ENCODE measurements around the gene CCDC27.

CCDC27 gene

DNA sequence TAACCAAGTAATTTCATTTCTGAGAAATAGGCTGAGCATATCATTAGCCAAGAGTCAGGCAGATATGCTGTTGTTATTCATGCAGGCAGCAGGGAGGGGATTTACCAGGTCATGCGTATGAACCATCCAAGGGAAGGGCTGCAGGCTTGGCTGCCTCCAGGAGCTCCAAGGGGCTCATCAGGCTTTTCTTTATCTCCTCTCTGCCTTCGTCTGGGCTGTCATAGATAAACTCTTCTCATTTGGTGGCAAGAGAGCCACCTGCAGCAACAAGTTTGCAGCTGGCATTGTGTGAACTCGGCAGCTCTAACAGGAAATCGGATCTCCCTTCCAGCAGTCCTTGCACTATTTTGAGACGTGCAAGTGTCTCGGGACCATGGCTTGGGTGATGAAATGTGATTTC is 7.5 kb downstream of the CCDC27 start:
- no peak for DNase-seq (ENCODE audit: low read depth)

DNA sequence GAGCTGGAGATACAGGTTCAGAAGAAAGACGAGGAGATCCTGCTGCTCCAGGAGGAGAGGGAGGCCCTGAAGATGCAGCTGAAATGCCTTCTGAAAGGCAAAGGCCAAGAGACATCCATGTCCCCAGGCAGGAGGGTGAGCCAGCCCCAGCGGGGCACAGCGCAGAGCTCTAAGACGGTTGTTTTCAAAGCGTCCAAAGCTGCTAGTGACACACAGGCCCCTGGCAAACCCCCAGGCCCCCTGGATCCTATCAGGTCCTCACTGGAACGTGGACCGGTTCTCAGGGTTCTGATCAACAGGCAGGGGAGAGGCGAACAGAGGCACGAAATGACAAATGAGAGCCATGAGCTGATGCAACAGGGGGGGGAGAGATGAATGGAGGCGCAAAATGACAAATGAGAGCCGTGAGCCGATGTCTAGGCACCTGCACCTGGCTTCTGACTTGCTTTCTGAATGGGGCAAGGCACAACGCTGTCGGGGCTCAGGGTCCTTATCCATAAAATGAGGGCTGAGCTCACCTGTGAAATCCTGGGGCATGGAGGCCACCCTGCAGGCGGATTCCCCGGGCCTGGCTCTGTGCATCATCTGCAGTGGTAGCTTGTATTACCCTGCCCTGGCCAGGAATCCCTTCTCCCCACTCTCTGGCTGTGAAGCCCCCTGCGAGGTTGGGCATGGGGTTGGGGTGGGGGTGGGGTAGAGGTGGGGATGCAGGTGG is 9.2 kb downstream of the CCDC27 start:
- no peak for DNase-seq (ENCODE audit: low read depth)

DNA sequence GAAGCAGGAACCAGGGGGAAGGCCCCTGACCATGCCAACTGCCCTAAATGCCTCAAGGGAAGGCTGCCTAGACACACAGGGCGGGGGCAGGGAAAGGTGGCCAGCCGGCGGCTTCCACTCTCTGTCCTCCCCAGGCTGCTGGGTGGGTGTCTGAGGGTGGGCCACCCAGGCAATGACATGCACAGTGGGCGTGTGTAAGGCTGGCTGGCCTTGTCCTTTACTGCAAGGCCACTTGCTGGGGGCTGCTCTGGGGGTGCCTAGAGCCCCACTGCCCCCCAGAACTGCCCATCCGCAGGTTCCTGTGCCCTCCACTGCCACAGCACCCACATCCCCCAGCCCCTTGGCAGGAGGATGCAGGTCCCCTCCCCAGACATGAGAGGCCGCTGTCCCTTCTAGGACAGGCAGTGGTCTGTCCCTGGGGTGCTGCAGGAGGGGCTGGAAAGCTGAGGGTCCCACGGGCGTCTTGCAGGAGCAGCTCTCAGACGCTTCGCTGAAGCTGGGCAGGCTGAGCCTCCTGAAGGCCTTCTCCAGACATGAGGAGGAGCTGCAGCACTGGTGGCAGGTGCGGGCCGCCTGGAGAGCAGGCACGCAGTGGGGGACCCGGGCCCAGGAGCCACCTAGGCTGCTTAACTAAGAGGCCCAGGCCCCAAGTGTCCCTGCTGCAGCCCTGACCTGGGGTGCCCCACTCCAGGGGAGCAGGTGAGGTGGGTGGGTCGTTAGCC is 10.1 kb downstream of the CCDC27 start:
- DNase-seq (ENCODE audit: low read depth) = no peak

DNA sequence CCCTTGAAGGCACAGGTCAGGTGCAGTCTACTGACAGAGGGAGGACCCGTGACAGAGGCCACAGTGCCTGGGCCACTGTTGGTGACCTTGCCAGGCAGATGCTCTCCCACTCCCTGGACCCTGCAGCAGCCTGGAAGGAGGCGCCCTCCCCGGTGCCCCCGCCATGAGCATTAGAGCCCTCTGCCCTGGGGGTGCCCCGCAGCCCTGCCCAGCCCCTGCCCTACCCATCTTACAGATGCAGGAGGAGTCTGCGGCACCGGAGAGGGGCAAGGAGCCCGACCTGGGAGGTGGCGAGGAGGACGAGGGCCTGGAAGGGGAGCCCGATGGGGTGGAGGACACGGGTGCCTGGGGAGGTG is 10.6 kb downstream of the CCDC27 start:
- no peak for DNase-seq (ENCODE audit: low read depth)

DNA sequence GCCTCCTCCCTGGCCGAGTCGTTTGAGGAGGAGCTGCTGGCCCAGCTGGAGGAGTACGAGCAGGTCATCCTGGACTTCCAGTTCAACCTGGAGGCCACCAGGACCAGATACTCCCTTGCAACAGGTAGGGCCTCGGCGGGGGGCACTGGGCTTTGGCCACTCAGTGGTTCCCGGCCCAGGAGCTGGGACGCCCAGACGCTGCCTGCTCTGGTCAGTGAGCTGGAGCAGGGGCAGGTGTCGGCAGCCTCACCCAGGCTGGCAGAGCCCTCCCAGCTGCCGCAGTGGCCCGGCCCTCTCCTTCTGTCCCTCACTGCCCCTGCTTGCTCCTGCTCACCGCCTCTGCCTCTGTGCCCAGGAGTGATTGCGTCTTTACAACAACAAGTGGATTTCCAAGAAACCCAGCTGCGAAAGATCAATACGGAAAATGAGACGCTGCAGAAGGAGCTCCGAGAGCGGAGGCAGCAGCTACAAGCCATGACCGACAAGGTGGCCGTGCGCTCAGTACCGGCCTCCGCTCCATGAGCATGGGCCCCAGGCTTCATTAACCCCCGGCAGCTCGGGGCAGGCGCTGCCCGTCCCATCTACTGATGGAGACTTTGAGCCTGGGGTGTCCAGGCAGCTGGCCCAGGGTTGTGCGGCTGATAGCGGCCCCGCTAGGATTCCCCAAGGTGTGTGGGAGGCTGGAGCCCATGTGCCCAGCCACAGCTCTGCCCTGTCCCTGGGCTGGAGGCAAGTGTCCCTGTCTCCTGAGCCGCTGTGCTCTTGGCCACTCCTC is 11.3 kb downstream of the CCDC27 start:
- DNase-seq (ENCODE audit: low read depth) = no peak

DNA sequence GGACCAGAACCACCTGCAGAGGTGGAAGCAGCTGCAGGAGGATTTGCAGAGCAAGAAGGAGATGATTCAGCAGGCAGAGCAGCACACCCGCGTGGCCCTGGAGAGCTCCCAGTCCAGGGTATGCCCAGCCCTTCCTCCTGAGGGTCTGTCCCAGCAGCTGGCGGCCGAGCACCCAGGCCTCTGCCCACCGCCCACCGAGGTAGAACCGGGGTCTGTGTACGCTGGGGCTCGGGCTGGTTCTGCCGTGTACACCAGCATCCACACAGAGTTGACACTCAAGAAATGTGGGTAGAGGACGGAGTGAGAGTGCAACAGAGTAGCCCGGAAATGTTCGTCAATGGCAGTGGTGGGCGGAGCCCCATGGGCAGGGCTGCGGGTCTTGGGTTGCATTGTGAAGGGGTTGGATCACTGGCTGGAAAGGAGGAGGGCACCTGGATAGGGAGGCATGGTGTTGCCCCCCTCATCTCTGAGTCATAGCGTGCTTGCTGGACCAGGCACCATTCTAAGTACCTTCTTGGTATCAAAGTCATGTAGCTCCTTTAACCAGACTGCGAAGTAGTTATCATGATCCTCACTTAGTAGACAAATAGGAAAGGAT is 15.2 kb downstream of the CCDC27 start:
- no peak for DNase-seq (ENCODE audit: low read depth)

DNA sequence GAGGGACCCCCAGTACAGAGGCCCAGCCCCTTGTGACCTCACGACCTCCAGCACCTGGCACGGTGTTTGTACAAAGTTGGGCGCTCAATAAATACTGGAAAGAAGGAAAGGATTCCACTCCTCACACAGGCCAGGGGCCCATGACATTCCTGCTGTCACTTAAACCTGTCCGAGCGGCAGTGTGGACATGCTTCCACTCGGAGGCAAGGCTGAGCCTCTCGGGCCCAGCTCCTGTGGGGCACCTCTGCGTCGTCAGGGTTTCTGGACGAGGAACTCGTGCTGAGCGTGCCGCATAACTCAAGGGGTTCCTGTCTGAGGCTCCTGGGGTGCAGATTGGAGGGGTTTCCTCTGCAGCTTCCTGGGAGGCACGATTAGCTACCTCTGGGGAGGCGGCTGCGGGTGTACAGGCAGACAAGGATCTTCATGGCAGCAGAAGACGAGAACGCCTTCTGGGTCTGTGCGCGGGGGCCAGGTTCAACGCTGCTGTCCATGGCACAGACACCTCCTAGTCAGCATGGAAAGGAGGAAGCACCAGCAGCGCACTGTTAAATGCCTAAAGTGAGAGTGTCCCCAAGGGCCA is 16.7 kb downstream of the CCDC27 start:
- DNase-seq (ENCODE audit: low read depth) = no peak

DNA sequence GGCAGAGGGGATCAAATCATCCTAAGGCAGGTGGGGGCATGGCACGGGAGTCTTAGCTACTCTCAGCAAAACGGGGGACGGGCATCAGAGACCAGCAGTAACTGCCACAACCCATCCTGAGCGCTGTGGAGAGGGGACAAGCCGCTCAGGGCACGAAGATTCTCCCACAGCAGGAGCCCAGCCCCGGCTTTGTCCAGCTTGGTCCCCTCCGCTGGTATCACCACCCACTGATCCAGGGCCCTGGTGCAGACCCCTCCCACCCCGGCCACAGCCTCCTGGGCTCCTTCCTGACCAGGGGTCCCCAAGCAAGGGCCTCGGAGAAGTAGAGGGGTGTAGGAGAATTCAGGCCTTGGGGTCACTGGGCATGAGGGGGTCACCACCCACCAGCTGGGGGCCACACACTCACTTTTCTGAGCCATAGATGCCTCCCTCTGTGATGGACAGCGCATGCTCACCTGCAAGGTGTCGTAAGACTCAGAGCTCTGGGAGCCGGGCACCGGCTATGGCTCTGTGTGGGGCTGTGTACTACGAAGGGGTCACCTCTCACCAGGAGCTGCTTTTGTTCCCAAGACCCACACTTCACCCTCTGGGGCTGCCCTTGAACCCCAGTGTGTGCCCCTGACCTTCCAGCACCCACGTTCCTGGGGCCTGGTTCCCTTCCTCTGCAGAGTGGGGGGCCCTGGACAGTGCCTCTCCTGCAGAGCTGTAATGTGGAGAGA is 18.0 kb downstream of the CCDC27 start:
- DNase-seq (ENCODE audit: low read depth) = no peak

DNA sequence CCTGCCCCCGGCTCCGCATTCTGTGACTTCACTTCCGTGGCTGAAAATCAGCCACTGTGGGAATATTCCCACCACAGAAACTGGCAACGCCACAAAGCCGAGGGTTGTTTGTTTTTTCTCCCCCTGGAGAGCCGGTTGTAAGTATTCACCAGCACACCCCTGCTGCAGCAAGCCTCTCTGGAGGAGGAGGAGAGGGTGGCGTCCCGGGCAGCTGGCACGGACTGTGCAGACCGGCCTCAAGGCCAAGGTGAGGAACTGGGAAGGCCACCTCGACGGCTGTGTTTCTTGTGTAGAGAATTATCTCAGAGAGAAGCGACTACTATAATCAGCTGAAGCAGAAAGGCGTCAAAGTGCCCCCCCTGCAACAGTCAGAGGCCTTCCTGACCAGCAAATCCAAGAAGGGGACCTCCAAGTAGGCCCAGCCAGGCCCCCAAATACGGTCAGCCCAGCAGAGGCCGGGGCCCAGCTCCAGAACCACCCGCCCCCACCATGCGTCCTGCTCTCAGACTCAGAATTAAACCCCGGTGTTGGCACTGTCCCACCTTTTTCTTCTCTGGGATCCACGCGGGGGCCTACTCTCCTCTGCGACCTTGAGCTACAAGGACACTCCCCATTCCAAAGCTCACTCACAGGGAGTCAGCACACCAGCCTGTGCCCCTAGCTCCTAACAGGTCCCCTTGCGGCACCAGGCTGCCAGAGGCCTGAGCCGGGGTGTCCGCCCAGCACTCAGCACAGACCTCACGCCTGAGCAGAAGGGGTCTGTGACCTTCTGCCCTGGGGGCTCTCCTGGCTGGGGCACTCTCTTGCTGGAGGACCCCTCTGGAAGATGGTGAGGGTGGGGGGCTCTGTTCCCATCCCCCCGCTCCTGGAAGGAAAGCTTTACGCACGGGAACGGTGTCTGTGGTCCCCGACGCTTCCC is 19.1 kb downstream of the CCDC27 start:
- no peak for DNase-seq (ENCODE audit: low read depth)

DNA sequence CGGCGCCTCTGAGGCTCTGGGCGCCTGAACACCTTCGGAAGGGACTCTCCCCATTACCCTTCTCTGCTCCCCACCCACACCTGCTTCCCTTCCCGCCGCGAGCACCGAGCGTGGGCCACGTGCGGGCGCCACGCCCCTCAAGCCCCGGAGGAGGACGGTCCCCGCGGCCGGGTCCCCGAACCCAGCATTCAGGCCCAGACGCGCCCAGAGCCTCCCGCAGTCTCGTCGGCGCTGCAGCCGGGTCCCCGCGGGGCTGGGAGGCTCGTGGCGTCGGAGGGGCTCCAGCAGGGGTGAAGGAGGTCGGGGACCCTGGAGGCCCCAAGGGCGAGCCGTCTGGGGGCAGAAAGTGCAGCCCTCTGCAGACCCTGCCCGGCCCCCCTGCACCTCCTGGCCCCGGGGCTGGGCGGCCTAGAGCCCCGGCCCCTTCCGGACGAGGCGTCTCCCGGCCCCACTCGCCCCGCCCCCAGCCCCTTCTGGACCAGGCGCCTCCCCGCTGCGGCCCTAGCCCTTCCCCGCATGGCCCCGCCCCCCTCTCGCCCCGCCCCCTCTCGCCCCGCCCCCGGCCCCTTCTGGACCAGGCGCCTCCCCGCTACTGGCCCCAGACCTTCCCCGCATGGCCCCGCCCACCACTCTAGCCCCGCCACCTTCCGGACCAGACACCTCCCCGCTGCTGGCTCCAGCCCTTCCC is 19.9 kb downstream of the CCDC27 start:
- DNase-seq (ENCODE audit: low read depth) = peak; percentile 78

DNA sequence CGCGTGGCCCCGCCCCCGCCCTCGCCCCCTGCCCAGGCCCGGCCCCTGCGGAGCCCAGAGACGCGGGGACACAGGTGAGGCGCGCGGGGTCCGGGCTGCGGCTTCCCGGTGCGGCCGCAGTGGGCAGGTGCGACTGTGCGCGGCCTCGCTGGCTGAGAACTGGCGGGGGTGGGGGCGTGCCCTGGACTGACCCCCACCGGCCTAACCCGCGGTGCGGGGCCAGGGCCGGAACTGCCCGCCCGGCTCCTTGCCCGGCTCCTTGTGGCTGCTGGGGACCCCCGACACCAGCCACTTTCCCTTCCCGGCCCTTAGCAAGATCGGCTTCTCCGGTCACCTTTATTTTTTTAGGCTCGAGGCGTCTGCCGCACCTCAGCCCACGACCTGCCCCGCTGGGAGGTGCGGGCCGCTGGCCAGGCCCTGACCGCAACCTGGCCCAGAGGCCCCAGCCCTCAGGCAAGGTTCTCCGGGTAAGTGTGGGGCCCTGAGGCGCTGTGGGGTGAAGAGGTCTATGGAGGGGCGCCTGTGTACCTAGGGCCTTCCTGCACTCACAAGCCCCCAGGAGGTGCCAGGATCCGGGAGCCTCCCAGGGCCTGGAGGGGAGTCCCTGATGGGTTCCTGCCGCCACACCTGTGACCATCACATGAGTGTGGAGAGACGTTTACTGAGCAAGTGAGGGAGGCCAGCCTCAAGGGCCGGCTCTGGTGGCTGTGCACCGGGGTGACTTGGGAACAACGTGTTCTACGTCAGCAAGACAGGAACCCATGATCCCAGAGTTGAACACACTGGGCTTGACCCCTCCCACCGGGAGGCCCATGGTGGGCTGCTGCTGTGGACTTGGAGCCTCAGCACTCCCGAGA is 20.7 kb downstream of the CCDC27 start, which contains the start of gene SMIM1:
Gene SMIM1, plus strand, starts transcription at position 35 of the 857 bp plus-strand sequence. CDS start 2,625 bp downstream, outside the sequence.
- DNase-seq (ENCODE audit: low read depth) = no peak

DNA sequence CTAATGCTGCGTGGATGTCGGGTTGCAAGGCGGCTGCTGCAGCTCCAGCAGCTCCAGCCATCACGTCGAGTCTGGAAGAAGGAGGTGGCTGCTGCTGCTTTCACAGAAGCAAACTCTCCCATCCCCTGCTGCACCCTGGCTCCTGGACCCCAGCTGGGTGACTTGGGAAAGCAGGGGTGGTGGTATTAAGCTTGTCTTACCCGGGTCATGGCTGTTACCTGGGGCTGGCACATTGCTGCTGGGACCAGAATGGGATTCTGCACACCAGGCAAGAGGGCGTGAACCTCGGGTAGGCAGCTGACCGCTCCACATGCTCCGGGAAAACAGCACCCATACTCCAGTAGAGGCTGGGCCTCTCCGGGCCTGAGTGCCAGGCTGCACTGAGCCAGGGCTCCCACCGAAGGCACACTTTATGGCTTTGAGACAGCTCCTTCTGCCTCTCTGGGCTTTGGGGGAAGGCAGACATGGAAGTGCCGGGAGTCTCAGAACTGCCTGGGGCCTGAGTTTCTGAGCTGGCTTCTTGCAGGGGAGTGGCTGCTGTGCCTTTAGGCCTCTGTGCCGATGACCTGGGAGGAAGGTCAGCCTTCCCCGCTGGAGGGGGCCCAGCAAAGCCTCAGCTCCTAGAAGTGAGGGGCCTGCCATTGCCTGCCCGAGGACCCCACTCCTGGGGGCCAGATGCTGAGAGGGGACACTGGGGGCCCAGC is 21.5 kb downstream of the CCDC27 start:
- DNase-seq (ENCODE audit: low read depth) = no peak

DNA sequence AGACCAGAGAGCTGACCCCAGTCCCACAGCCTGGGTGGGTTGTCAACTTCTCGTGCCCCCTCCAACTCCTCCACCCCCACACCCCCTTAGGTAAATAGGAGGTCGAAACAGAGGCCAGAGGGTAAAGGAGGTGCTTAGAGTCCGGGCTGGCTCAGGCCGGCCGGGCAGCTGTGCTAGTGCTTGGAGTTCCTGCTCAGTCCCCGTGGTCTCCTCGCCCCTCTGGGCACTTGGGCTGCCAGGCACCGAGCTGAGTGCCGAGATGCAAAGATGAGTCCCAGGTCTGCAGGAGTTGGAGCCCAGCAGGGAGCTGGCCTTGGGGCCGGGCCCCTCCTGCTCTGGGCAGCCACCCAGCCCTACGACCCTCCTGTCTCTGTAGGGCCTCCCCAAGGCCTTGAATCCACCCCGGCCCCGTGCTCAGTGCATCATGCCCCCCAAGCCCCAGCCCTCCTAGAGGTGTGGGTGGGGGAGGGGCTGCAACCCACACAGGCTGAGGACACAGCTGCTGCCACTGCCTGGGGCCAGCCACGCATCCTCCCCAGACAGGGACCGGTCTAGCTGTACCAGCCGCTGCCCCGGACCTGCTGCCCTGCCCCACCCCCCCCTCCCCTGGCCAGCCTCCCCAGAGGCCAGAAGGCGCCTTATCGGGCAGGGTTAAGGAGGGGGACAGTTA is 22.2 kb downstream of the CCDC27 start:
- DNase-seq (ENCODE audit: low read depth) = no peak

DNA sequence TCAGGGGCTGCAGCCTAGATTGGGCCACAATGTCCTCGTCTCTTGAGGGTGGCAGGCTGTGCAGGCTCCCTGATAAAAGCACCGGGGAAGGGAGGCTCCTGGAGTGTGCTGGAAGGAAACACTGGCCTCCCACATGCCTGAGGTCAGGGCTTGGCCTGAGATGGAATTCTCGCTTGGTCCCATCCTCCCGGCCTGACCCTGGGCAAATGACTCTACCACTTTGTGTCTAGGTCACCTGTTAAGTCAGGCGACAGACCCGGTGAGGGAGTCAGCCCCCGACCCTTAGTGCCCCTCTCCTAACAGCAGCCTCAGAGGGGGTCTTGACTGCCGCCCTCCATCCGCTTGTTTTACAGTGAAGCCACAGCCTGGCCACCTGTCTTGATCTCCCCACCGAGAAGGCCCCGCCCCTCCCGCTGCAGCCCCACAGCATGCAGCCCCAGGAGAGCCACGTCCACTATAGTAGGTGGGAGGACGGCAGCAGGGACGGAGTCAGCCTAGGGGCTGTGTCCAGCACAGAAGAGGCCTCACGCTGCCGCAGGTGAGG is 22.8 kb downstream of the CCDC27 start:
- no peak for DNase-seq (ENCODE audit: low read depth)

DNA sequence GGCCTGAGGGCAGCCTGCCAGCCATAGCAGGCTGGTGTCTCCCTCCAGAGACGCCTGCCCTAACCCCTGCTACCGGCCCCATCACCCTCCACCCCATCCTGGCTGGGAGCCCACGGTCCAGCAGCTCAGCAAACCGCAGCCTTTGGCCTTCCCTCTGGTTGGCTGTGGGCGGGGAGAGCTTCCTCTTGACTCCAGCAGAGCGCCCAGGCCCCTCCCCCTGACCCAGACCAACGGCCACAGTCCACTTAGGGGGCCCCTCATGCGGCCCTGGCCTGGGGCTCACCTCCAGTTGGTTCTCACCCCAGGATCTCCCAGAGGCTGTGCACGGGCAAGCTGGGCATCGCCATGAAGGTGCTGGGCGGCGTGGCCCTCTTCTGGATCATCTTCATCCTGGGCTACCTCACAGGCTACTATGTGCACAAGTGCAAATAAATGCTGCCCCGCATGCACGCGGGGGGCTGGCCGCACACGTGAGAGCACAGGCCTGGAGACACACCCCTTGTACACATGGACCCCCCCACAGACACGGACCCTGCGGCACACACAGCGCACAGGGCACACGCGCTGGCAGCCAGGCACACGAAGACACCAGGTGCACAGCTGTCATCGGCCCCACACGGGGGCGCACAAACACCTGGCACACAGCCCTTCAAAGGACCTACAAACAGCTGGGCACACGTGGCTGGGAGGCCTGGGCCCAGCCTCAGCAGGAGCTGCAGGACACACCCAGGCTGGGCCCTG is 23.4 kb downstream of the CCDC27 start:
- DNase-seq (ENCODE audit: low read depth) = no peak

DNA sequence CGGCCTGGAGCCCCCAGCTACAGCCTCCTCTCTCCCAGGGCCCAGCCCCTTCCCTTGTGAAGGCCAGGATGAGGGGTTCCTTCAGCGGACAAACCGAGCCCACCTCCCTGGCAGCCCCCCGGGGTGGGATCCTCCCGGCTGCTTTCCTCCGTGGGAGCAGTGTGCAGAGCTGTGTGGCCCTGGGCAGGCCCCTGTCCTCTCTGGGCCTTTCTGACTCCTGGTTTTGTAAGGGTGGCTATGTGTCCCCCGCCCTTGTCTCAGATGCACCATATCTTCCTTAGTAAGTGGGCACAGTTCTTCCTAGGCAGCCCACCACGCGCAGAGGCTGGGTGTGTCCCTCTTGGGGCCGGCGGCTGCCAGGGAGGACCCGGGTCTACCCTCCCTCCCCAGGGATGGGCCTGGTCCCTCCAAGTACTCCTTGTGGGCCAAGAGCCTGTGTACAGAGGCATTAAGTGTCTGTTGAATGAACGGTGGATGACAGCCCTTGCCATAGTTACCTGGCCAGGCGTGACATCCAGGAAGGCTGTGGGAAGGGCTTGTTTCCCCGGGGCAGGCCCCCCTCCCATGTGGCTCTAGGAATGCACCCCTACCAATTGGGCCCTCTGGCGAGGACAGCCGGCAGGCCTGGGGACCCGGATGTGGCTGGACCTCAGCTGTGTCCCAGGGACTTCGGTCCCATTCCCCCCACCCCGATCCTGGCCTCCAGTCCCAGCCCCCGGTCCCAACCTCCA is 24.1 kb downstream of the CCDC27 start:
- DNase-seq (ENCODE audit: low read depth) = no peak

Measured in activated gamma-delta T cell treated with anti-CD3 and anti-CD28 coated beads, Interleukin-2, amount 50 U/mL, for 16 hours (primary cell).